Osteoblast (primary cell): ENCODE results near the gene THRSP. TPM values are rescaled to one million over a fixed set of nuclear protein-coding genes. Genes with fewer than 3 reads are reported as not detected.

ENCODE experiments used
- DNase-seq: peaks from one replicate; pipeline ENCODE4 v3.0.0; 2011; ENCODE audit warnings: low spot score, mixed read lengths; ENCODE audit not compliant: insufficient read length; ENCODE audit errors: missing footprints
- H2AFZ ChIP-seq: 2 replicates; pipeline ENCODE4 v1.6.0; 2011; ENCODE audit warnings: mild to moderate bottlenecking, low read length
- H3K27ac ChIP-seq: 2 replicates; pipeline ENCODE4 v1.5.1; 2011; ENCODE audit warnings: mild to moderate bottlenecking, low read depth, low read length, moderate library complexity
- H3K27me3 ChIP-seq: 2 replicates; pipeline ENCODE4 v1.6.0; 2012; ENCODE audit warnings: mild to moderate bottlenecking, control low read depth, inconsistent platforms, low read length, moderate library complexity; ENCODE audit not compliant: insufficient read depth
- H3K36me3 ChIP-seq: 2 replicates; pipeline ENCODE4 v1.5.1; 2011; ENCODE audit warnings: mild to moderate bottlenecking, low read length, control low read depth, moderate library complexity; ENCODE audit not compliant: insufficient read depth
- H3K4me1 ChIP-seq: 2 replicates; pipeline ENCODE4 v1.5.1; 2011; ENCODE audit warnings: mild to moderate bottlenecking, low read length, control low read depth, moderate library complexity; ENCODE audit not compliant: insufficient read depth
- H3K4me2 ChIP-seq: 2 replicates; pipeline ENCODE4 v1.6.0; 2011; ENCODE audit warnings: mild to moderate bottlenecking, low read length; ENCODE audit not compliant: insufficient read depth
- H3K4me3 ChIP-seq: fragments of 200-600 bp; sonication (generic); 3 replicates; pipeline ENCODE4 v1.5.1; 2012; ENCODE audit warnings: mild to moderate bottlenecking, low read length, inconsistent platforms; ENCODE audit not compliant: insufficient read depth
- H3K79me2 ChIP-seq: 2 replicates; pipeline ENCODE4 v1.6.0; 2012; ENCODE audit warnings: mild to moderate bottlenecking, low read length, control low read depth, inconsistent platforms; ENCODE audit not compliant: insufficient read depth
- H3K9me3 ChIP-seq: 2 replicates; pipeline ENCODE4 v1.5.1; 2011; ENCODE audit warnings: low read depth, low read length, control low read depth
- H4K20me1 ChIP-seq: 2 replicates; pipeline ENCODE4 v1.6.0; 2012; ENCODE audit warnings: mild to moderate bottlenecking, low read length, control low read depth; ENCODE audit not compliant: insufficient read depth
- CTCF ChIP-seq: IDR thresholded peaks from 2 replicates; pipeline ENCODE4 v1.5.1; 2011; ENCODE audit warnings: mild to moderate bottlenecking, low read depth, low read length, moderate library complexity; ENCODE audit errors: extremely low read depth
- total RNA-seq: library from RNA; depleted of rRNA; stranded (reverse); fragments of >200 nt; gene quantifications from 2 replicates; pipeline ENCODE4 v1.2.3, GENCODE V29; 2012

The THRSP gene
- total RNA-seq, 1 donor = not detected

GRCh38 chr11:78036313-78036712 is 27.3 kb upstream of the THRSP start:
- no peak overlapping the region for H2AFZ ChIP-seq
- no peak for DNase-seq

DNA sequence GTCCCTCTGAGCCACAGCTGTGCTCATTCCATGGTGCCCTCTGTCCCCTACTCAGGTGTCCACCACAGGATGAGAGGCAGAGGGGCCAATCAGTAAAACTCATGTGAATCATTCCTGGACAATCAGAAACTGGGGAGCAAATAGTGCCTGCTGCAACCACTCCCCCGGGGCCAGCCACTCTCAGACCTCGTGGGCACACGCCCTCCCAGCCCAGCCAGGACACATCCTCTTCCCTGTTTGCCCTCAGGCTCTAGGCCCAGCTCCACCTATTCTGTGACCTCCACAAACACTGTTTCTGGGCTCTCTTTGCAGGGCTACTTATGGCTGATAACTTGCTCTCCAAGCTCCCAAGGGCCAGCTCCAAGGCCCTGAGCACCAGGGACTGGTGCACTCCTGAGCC is 26.6 kb upstream of the THRSP start:
- no peak for DNase-seq
- no peak for TF ChIP-seq CTCF
- no peak overlapping the region for H3K27ac ChIP-seq
- peaks cover 18% of the 10 kb centered on the region for H3K4me1 ChIP-seq
- H3K9me3 ChIP-seq = no peaks in the 10 kb centered on the region
- no peaks in the 10 kb centered on the region for H3K79me2 ChIP-seq
- peak overlapping the region; percentile 68 for H2AFZ ChIP-seq
- no peak overlapping the region for H3K4me2 ChIP-seq
- no peaks in the 10 kb centered on the region for H3K27me3 ChIP-seq
- H3K4me3 ChIP-seq = no peak overlapping the region
- H4K20me1 ChIP-seq = no peaks in the 10 kb centered on the region
- no peaks in the 10 kb centered on the region for H3K36me3 ChIP-seq

More at GRCh38 chr11:78036313-78036712, 27.3 kb upstream of the THRSP start:
- Histone ChIP-seq H3K36me3 (no peaks in the 10 kb centered on the region), H3K79me2 (no peaks in the 10 kb centered on the region), H4K20me1 (no peaks in the 10 kb centered on the region), H3K27ac (no peak overlapping the region), H3K27me3 (no peaks in the 10 kb centered on the region), H3K4me2 (no peak overlapping the region), H3K4me3 (no peak overlapping the region), H3K4me1 (peaks cover 18% of the 10 kb centered on the region), H3K9me3 (no peaks in the 10 kb centered on the region)
- no peak for TF ChIP-seq CTCF

- H3K27me3 ChIP-seq = no peaks in the 10 kb centered on the region
- H3K4me3 ChIP-seq = no peak overlapping the region
- no peaks in the 10 kb centered on the region for H4K20me1 ChIP-seq
- no peak overlapping the region for H3K4me2 ChIP-seq
- no peaks in the 10 kb centered on the region for H3K36me3 ChIP-seq
- no peak for TF ChIP-seq CTCF
- H3K4me1 ChIP-seq = peaks cover 18% of the 10 kb centered on the region
- DNase-seq = no peak
- H2AFZ ChIP-seq = no peak overlapping the region
- H3K27ac ChIP-seq = no peak overlapping the region
- no peaks in the 10 kb centered on the region for H3K9me3 ChIP-seq
- H3K79me2 ChIP-seq = no peaks in the 10 kb centered on the region
These were observed 25.6 kb upstream of the THRSP start for GRCh38 chr11:78037825-78038620.

- no peaks in the 10 kb centered on the region for H3K79me2 ChIP-seq
- no peak overlapping the region for H3K27ac ChIP-seq
- H3K27me3 ChIP-seq = no peaks in the 10 kb centered on the region
- H3K36me3 ChIP-seq = no peaks in the 10 kb centered on the region
- no peaks in the 10 kb centered on the region for H3K9me3 ChIP-seq
- no peak overlapping the region for H2AFZ ChIP-seq
- H3K4me2 ChIP-seq = no peak overlapping the region
- no peaks in the 10 kb centered on the region for H4K20me1 ChIP-seq
- no peak for TF ChIP-seq CTCF
- peaks cover 18% of the 10 kb centered on the region for H3K4me1 ChIP-seq
- no peak for DNase-seq
- no peak overlapping the region for H3K4me3 ChIP-seq
These were observed 24.9 kb upstream of the THRSP start for GRCh38 chr11:78038697-78039313.
